HG02571 (cell line): ENCODE data around the gene GRIK3.

Experiments
- ATAC-seq: cut with Tn5 transposase; IDR thresholded peaks from one replicate; pipeline ENCODE4 v1.9.1; 2021; ENCODE audit warnings: mild to moderate bottlenecking, moderate library complexity; ENCODE audit not compliant: unreplicated experiment

GRIK3 gene

GRCh38 chr1:36796106-36796590 is 238.2 kb downstream of the GRIK3 start:
- no peak for ATAC-seq

DNA sequence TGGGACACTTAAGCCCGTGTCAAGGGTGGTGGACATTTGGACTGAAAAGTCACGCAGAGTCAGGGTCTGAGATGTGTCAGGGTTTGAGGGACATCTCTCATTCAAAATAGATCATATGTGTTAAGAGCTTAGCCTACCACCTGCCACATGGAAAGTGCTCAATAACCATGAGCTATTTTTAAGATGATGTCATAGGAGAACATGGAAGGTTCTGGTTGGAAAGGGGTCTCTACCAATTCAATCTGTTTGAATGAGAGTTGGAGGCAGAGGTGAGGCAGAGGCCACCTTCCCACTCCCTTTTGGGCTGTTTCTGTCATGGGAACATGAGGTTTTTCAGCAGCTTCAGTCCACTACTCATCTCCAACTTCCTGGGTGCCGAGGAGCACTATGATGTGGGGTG is 239.9 kb downstream of the GRIK3 start:
- ATAC-seq, result no peak

- ATAC-seq, result no peak
Measured at GRCh38 chr1:36793452-36793851, 240.9 kb downstream of the GRIK3 start.

DNA sequence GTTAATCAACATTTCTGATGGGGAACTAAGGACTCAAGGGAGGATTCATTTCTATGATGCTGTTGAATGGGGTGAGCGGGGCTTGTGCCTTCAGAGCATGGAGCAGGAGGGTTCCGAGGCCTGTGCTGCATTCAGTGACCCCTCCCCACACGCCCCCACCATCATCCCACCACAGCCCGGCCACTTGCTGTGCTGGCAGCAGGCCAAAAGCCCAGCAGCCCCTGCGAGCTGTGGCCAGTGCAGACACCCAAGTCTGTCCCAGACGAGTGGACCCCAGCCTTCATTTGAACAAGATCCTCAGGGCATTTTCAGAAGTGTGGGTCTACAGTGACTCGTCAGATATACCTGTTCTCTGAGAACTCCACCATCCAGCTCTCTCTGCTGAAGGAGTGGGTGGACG is 242.0 kb downstream of the GRIK3 start:
- no peak for ATAC-seq

DNA sequence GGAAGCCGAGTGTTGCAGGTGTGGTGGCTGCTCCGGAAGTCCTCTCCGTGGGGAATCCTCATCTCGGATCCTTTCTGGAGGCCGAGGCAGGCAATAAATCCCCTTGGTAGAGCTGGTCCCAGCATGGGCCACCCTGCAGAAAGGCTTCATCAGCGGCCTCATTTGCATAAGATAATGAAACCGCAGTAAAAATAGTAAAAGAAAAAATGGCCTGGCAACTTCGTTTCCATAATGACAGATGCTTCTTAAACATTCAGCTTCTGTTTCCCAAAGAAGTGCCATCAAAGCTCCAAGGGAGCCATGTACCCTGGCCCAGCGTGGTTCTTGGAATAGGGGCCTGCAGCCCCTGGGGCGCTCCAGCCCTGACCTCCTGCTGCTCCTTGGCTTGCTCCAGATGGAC is 244.1 kb downstream of the GRIK3 start:
- no peak for ATAC-seq

DNA sequence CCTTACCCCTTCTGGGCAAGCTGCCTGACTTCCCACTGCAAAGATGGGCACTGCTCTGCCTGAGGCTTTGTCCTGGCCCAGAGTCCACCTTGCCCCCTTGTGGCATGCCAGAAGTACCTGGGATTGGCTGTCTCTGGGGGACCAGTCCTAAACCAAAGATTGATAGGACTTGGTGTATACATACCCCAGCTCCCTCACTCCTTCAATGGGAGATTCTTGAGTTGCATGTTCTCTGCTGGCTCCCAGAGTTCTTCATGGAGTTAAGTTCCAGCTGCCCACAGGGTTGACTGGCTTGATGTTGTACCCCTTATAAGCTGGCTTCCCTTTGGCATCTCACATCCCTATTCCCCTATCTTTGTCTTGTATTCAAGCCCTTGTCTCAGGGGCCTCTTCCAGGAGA is 244.8 kb downstream of the GRIK3 start:
- no peak for ATAC-seq

GRCh38 chr1:36787312-36787913 is 246.9 kb downstream of the GRIK3 start:
- ATAC-seq, result no peak

- no peak for ATAC-seq
Measured at GRCh38 chr1:36786425-36786824, 247.9 kb downstream of the GRIK3 start.

GRCh38 chr1:36784147-36784859 is 250.0 kb downstream of the GRIK3 start:
- ATAC-seq, result no peak

DNA sequence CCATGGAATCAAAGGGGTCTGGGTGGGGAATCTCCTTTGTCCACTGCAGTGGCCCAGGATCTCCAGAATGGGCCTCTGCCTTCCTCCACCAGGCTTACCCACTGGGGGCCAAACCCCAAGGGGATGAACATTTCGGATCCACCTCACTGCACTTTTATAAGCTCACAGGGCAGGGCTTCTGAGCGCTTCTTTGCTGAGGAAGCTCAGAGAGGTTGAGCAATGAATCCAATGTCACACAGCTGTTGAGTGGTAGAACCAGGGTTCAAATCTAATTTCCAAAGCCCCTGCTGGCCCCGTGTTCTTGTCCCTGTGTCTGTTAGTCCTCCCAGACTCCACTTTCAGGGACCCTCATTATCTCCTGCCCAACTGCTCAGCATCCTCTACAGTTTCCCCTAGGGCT is 250.8 kb downstream of the GRIK3 start:
- no peak for ATAC-seq

GRCh38 chr1:36782785-36783184 is 251.5 kb downstream of the GRIK3 start:
- no peak for ATAC-seq

DNA sequence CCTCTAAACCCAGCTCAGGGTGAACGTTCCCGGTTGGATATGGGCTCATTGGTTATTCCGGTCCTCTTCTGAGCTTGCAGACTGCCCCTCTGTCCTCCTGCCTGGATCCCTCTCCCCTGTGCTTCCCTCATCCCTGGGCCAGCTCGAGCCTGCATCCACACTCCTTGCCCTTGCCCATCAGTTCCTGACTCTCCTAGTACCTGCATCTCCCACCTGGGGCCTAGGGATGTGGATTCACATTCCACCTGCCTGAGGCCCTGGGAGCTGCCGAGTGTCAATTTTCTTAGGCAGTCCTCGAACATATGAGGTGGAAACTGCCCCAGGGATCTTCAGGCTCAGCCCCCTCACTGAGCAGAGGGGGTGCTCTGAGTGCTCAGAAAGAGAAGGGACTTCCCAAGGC is 252.2 kb downstream of the GRIK3 start:
- no peak for ATAC-seq

GRCh38 chr1:36781098-36781497 is 253.2 kb downstream of the GRIK3 start:
- ATAC-seq, result no peak

DNA sequence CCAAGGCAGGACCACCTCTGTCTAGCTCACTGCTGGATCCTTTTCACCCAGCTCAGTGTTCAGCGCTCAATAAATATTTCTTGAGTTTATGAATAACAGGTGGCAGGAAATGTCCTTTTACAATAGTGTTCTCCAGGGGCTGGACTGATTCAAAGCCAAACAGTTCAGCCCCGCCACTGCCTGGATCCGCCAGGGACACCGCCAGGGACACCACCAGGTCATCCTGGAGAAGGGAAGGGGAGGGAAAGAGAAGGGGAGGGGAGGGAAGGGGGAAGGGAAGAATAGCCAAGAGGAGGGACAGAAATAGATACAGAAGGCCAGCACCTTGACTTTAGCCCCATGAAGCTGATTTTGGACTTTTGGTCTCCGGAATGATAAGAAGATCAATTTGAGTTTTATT is 255.6 kb downstream of the GRIK3 start:
- no peak for ATAC-seq

DNA sequence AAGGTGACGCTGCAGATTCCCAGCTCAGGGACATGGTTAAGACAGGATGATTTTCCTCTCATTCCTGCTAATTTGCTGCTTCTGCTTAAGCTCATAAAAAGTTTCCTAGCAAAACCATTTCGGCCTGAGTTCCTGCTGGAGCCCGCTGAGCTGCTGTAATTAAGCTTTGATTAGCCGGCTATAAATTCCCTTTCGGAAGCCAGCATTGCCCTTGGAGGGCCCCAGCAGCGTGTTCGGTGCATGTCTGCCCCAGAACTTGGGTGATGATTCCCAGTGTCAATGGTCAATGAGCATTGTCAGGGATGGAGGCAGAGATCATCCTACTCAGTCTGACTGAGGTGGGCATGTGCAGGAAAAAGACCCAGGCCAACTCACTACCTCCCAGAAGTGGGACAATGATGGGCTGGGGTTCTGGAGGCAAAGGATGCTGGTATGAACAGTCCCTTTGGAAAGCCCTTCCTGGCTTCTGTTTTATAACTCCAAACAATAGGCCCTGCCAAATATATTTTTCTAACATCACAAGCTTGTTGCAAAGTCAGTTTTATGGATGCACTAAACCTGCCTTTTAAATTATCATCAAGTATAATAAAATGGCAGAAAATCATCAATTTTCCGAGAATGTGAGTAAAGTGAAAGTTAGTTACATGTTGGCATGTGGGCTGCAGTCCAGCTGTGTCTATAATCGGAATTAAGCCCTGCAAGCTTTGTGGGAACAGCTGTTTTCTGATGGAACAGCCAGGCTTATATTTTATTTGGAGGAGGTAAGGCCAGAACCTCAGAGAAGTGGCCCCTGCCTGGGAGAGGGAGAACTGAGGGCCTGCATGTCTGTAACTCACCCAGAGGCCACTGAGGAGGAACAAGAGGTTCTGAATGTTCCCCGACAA is 257.1 kb downstream of the GRIK3 start:
- ATAC-seq, result no peak

GRCh38 chr1:36776256-36776655 is 258.1 kb downstream of the GRIK3 start:
- ATAC-seq, result no peak

- no peak for ATAC-seq
Measured at GRCh38 chr1:36775716-36776115, 258.6 kb downstream of the GRIK3 start.

DNA sequence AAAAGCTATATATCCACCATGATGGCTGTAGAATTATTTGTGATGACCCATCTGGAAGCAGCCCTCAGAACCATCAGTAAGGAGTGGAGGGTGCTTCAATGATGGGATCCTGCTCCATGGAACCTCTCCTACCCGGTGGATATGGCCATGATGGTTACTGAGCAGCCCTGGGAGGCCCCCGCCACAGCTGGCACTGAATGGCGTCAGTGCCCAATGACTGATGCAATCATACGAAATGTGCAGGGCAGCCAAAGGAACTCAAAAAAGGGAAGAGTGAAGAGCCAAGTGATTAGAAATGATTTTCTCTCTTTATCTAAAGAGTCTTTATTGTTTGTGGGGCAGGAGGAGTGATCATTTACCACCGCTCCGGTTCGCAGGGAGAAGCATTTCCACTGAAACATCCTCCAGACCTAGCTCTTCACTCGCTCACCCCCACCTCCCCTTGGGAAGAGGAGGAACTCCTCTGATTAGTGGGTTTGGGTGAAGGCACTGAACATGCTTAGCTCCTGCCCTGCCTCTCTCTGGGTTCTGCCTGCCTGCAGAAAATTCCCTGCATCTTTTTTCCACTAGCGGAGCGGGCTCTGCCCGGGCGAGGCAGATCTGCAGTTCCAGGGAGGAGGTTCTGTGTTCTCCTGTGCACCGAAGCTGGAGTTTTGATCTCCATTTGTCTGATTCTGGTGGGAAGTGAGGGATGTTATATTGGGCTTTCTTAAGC is 260.3 kb downstream of the GRIK3 start:
- no peak for ATAC-seq

DNA sequence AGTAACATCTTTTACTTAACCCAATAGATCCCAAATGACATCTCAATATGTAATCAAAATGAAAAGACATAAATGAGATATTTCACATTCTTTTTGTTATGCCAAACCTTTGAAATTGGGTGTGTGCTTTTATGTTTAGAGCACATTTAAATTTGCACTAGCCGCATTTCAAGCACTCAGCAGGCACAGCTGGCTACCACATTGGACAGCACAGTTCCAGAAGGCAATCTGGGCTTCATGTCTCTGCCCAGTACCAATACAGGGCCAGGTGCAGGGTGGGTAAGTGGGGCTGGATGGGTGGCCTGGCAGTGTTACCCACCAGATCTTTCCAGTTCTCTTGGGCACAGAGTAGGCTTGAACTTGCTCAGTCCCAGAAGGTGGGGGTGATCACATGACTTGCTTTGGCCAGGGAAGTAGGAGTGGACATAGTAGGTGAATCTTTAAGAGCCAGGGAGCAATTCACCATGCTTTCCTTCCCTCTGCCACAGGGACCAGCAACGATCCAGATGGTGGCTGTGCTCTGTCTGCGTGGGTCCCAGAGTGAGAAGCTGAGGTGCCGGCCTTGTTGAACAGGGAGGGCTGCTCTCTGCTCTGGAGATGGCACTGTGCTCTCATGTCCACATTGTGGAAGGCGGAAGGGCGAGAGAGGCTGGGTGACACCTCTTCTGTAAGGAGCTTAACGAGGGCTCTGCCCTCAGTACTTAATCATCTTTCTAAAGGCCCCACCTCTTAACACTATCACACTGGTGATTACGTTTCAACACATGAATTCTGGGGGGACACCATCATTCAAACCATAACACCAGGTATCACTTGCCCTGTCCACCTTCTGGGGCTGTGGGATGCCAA is 261.4 kb downstream of the GRIK3 start:
- ATAC-seq, result no peak

- no peak for ATAC-seq
Measured at GRCh38 chr1:36771660-36772284, 262.5 kb downstream of the GRIK3 start.
